Measurements from ENCODE around the gene ASB18. TPM values are rescaled to one million over a fixed set of nuclear protein-coding genes. Genes with fewer than 3 reads are reported as not detected.

The ASB18 gene
- total and polyA plus RNA-seq, 4 donors = not detected

GRCh38 chr2:236229186-236229585 lies 35.0 kb downstream of the ASB18 start:
- TF ChIP-seq NR2F2 (IDR thresholded peaks at IDR 0.05) = no peak
- TF ChIP-seq JUND (IDR thresholded peaks at IDR 0.05) = no peak
- no peak for TF ChIP-seq FOXA1 (IDR thresholded peaks at IDR 0.05)
- TF ChIP-seq ATF3 (IDR thresholded peaks at IDR 0.05) = no peak
- TF ChIP-seq HNF4A (conservative IDR thresholded peaks at IDR 0.05) = no peak
- no peak for TF ChIP-seq CTCF (IDR thresholded peaks at IDR 0.05; ENCODE audit: low read depth, low read length, missing input control)
- TF ChIP-seq, protein P1, sequence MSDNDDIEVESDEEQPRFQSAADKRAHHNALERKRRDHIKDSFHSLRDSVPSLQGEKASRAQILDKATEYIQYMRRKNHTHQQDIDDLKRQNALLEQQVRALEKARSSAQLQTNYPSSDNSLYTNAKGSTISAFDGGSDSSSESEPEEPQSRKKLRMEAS (IDR thresholded peaks at IDR 0.05) = no peak
- TF ChIP-seq, protein P2, sequence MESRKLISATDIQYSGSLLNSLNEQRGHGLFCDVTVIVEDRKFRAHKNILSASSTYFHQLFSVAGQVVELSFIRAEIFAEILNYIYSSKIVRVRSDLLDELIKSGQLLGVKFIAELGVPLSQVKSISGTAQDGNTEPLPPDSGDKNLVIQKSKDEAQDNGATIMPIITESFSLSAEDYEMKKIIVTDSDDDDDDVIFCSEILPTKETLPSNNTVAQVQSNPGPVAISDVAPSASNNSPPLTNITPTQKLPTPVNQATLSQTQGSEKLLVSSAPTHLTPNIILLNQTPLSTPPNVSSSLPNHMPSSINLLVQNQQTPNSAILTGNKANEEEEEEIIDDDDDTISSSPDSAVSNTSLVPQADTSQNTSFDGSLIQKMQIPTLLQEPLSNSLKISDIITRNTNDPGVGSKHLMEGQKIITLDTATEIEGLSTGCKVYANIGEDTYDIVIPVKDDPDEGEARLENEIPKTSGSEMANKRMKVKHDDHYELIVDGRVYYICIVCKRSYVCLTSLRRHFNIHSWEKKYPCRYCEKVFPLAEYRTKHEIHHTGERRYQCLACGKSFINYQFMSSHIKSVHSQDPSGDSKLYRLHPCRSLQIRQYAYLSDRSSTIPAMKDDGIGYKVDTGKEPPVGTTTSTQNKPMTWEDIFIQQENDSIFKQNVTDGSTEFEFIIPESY (IDR thresholded peaks at IDR 0.05) = no peak
- no peak for TF ChIP-seq SP1 (IDR thresholded peaks at IDR 0.05)
- TF ChIP-seq GABPA (IDR thresholded peaks at IDR 0.05 in 1 of 2, conservative IDR thresholded peaks at IDR 0.05 in 1 of 2) = no peak
- TF ChIP-seq TAF1 (conservative IDR thresholded peaks at IDR 0.05) = no peak
- TF ChIP-seq RAD21 (IDR thresholded peaks at IDR 0.05) = no peak
- no peak for TF ChIP-seq EGR1 (IDR thresholded peaks at IDR 0.05; ENCODE audit: low read depth in 2 of 2)
- H3K36me3 ChIP-seq (ENCODE audit: control insufficient read depth in 4 of 4, insufficient read depth in 3 of 4, low read depth in 1 of 4, low read length in 3 of 4) = no peaks in the 10 kb centered on the region

DNA sequence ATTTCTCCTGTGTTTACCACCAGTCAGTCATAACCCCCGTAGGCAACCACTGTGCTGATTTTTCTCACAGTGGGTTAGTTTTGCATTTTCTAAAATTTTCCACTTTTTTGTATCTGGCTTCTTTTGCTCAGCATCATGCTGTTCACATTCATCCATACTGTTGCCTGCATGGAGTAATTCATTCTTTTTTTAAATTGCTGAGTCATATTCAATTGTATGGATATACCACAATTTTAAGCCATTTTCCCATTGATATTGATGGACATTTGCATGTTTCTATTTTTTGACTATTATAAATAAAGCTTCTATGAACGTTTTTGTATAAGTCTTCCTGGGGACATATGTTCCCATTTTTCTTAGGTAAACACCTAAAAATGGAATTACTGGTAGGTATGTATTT lies 40.5 kb downstream of the ASB18 start:
- 56% methylated on average over 2 of the region's 2 CpGs for WGBS
- Histone ChIP-seq H3K9ac (ENCODE audit: low read depth in 1 of 2, low read length in 2 of 2) (no peak overlapping the region), H3K27me3 (ENCODE audit: control insufficient read depth in 4 of 4, insufficient read depth in 4 of 4, low read length in 3 of 4) (no peaks in the 10 kb centered on the region), H3K27ac (ENCODE audit: low read depth in 1 of 2, low read length in 2 of 2) (no peak overlapping the region), H3K9me3 (ENCODE audit: control insufficient read depth in 4 of 4, low read length in 3 of 4) (peaks cover 2 to 19% (median 8%) of the 10 kb centered on the region in 4 donors), H3K4me1 (ENCODE audit: control insufficient read depth in 4 of 4, insufficient read depth in 4 of 4, low read length in 3 of 4) (no peaks in the 10 kb centered on the region), H3K36me3 (ENCODE audit: control insufficient read depth in 4 of 4, insufficient read depth in 3 of 4, low read depth in 1 of 4, low read length in 3 of 4) (no peaks in the 10 kb centered on the region), H3K4me3 (ENCODE audit: low read depth in 1 of 3, low read length in 3 of 3) (no peak overlapping the region)
- TF ChIP-seq HNF4A (conservative IDR thresholded peaks at IDR 0.05) (no peak), RXRA (IDR thresholded peaks at IDR 0.05) (no peak), NR2F2 (IDR thresholded peaks at IDR 0.05) (no peak), HNF4G (IDR thresholded peaks at IDR 0.05) (no peak), ATF3 (IDR thresholded peaks at IDR 0.05) (no peak), JUND (IDR thresholded peaks at IDR 0.05) (no peak), RAD21 (IDR thresholded peaks at IDR 0.05) (no peak), FOXA1 (IDR thresholded peaks at IDR 0.05) (no peak), CTCF (IDR thresholded peaks at IDR 0.05; ENCODE audit: low read depth, low read length, missing input control) (no peak), EGR1 (IDR thresholded peaks at IDR 0.05; ENCODE audit: low read depth in 2 of 2) (no peak), YY1 (IDR thresholded peaks at IDR 0.05) (no peak), FOXA2 (IDR thresholded peaks at IDR 0.05) (no peak), TAF1 (conservative IDR thresholded peaks at IDR 0.05) (no peak), SP1 (IDR thresholded peaks at IDR 0.05) (no peak), GABPA (IDR thresholded peaks at IDR 0.05 in 1 of 2, conservative IDR thresholded peaks at IDR 0.05 in 1 of 2) (no peak)
- TF ChIP-seq, protein P3, sequence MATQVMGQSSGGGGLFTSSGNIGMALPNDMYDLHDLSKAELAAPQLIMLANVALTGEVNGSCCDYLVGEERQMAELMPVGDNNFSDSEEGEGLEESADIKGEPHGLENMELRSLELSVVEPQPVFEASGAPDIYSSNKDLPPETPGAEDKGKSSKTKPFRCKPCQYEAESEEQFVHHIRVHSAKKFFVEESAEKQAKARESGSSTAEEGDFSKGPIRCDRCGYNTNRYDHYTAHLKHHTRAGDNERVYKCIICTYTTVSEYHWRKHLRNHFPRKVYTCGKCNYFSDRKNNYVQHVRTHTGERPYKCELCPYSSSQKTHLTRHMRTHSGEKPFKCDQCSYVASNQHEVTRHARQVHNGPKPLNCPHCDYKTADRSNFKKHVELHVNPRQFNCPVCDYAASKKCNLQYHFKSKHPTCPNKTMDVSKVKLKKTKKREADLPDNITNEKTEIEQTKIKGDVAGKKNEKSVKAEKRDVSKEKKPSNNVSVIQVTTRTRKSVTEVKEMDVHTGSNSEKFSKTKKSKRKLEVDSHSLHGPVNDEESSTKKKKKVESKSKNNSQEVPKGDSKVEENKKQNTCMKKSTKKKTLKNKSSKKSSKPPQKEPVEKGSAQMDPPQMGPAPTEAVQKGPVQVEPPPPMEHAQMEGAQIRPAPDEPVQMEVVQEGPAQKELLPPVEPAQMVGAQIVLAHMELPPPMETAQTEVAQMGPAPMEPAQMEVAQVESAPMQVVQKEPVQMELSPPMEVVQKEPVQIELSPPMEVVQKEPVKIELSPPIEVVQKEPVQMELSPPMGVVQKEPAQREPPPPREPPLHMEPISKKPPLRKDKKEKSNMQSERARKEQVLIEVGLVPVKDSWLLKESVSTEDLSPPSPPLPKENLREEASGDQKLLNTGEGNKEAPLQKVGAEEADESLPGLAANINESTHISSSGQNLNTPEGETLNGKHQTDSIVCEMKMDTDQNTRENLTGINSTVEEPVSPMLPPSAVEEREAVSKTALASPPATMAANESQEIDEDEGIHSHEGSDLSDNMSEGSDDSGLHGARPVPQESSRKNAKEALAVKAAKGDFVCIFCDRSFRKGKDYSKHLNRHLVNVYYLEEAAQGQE (IDR thresholded peaks at IDR 0.05) = no peak
- TF ChIP-seq, protein P1 (IDR thresholded peaks at IDR 0.05) = no peak
- TF ChIP-seq, protein P2 (IDR thresholded peaks at IDR 0.05) = no peak
- DNase-seq (ENCODE audit: low spot score) = no peak

More at GRCh38 chr2:236229186-236229585, 35.0 kb downstream of the ASB18 start:
- Histone ChIP-seq H3K4me1 (ENCODE audit: control insufficient read depth in 4 of 4, insufficient read depth in 4 of 4, low read length in 3 of 4) (no peaks in the 10 kb centered on the region), H3K9me3 (ENCODE audit: control insufficient read depth in 4 of 4, low read length in 3 of 4) (peaks cover 5 to 28% (median 13%) of the 10 kb centered on the region in 4 donors), H3K9ac (ENCODE audit: low read depth in 1 of 2, low read length in 2 of 2) (no peak overlapping the region), H3K27me3 (ENCODE audit: control insufficient read depth in 4 of 4, insufficient read depth in 4 of 4, low read length in 3 of 4) (peaks cover 0 to 5% (median 0%) of the 10 kb centered on the region in 4 donors), H3K4me3 (ENCODE audit: low read depth in 1 of 3, low read length in 3 of 3) (no peak overlapping the region), H3K27ac (ENCODE audit: low read depth in 1 of 2, low read length in 2 of 2) (no peak overlapping the region)
- DNase-seq (ENCODE audit: low spot score) = no peak
